Loucy (cell line): ENCODE measurements around the gene TMEM255A.
A peak's percentile ranks its signal among the peaks of the same experiment; 100 is the strongest.

Source experiments
- EZH2phosphoT487 ChIP-seq: fragments of 200-600 bp; IDR thresholded peaks from 2 replicates; pipeline ENCODE4 v1.6.1; 2018; ENCODE audit warnings: antibody characterized with exemption, mild to moderate bottlenecking, moderate library complexity, borderline replicate concordance
- TF ChIP-seq, protein P1 (sequence below): fragments of 200-600 bp; sonication (generic); conservative IDR thresholded peaks from 2 replicates; pipeline ENCODE4 v1.5.1; 2014; ENCODE audit warnings: mild to moderate bottlenecking, antibody characterized with exemption, low read length

DNA sequence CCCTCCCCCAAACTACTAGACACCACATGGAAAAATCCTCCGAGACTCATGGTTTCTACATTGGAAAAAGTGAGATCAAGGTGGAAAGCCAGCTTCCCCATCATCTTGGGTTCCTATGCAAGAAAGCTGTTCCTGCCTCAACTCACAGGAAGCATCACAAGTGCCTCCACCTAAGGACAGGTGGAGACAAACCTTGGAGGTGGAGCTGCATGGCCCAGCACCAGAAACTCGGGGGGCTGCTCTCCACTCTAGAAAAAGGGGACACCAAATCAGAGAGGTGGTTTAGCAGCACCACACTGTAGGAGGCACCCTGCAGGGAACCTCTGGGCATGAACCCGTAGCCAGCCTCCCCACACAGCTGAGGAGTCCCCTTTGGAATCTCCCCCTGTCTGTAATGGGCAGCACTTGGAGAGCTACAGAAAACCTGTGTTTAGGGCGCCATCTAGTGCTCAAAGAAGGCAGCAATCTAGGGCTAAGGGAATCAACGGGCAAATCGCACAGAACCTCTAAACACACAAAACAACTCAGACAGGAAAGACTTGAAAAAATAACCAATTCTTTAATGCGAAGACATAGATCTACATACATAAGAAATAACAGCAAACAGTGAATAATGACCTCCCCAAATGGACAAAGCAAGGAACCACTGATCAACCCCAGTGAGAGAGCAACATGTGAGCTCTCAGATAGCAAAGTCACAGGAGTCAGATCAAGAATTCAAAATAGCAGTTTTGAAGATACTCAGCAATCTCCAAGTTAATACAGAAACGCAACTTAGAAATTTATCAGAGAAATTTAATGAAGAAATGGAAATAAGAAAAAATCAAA is 97.6 kb downstream of the TMEM255A start:
- TF ChIP-seq, protein P1, sequence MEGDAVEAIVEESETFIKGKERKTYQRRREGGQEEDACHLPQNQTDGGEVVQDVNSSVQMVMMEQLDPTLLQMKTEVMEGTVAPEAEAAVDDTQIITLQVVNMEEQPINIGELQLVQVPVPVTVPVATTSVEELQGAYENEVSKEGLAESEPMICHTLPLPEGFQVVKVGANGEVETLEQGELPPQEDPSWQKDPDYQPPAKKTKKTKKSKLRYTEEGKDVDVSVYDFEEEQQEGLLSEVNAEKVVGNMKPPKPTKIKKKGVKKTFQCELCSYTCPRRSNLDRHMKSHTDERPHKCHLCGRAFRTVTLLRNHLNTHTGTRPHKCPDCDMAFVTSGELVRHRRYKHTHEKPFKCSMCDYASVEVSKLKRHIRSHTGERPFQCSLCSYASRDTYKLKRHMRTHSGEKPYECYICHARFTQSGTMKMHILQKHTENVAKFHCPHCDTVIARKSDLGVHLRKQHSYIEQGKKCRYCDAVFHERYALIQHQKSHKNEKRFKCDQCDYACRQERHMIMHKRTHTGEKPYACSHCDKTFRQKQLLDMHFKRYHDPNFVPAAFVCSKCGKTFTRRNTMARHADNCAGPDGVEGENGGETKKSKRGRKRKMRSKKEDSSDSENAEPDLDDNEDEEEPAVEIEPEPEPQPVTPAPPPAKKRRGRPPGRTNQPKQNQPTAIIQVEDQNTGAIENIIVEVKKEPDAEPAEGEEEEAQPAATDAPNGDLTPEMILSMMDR, result peak; percentile 69
- TF ChIP-seq EZH2phosphoT487, result no peak
